Stomach (tissue), 9 donors: ENCODE data around the gene LEKR1. TPM values are rescaled to one million over a fixed set of nuclear protein-coding genes. Genes with fewer than 3 reads are reported as not detected.

Source experiments
- DNase-seq, 2 donors: peaks; one replicate each; pipeline versions ENCODE4 v3.0.0 to v3.0.0-alpha.2; 2013 to 2019
- H3K27ac ChIP-seq, 5 donors: fragments of 200-600 bp in 4 of 5; sonication (generic) in 4 of 5; one replicate each; pipeline ENCODE4 v1.5.1; 2013 to 2019; ENCODE audit warnings: mild to moderate bottlenecking in 1 of 5, moderate library complexity in 1 of 5
- H3K27me3 ChIP-seq, 3 donors: fragments of 200-600 bp; sonication (generic); one replicate each; pipeline ENCODE4 v1.5.1; 2017 to 2019; ENCODE audit warnings: mixed run types in 1 of 3
- H3K36me3 ChIP-seq, 4 donors: fragments of 200-600 bp; sonication (generic); 1 replicate in 3 of 4; 2 replicates in 1 of 4; pipeline ENCODE4 v1.5.1; 2016 to 2019
- H3K4me1 ChIP-seq, 4 donors: fragments of 200-600 bp; sonication (generic); one replicate each; pipeline ENCODE4 v1.5.1; 2016 to 2019
- H3K4me3 ChIP-seq, 4 donors: fragments of 200-600 bp; sonication (generic) in 3 of 4; one replicate each; pipeline ENCODE4 v1.5.1; 2016 to 2019; ENCODE audit warnings: mild to moderate bottlenecking in 1 of 4
- H3K9me3 ChIP-seq, 4 donors: fragments of 200-600 bp; sonication (generic); one replicate each; pipeline ENCODE4 v1.5.1; 2016 to 2019
- CTCF ChIP-seq, 7 experiments: fragments of 450-650 bp in 4 of 7; fragments of 200-600 bp in 3 of 7; sonication (generic) in 3 of 7; IDR thresholded peaks; one replicate each; pipeline ENCODE4 v1.5.1; 2016 to 2019; ENCODE audit warnings: antibody characterized with exemption in 7 of 7, control low read depth in 2 of 7, mild to moderate bottlenecking in 1 of 7
- EP300 ChIP-seq: sonication (generic); formaldehyde crosslinking; IDR thresholded peaks from one replicate; pipeline ENCODE4 v1.6.1; 2017; ENCODE audit warnings: antibody characterized with exemption
- POLR2A ChIP-seq, 4 donors: fragments of 450-650 bp; IDR thresholded peaks; one replicate each; pipeline ENCODE4 v1.6.1; 2016; ENCODE audit warnings: antibody characterized with exemption in 4 of 4, control low read depth in 2 of 4, mild to moderate bottlenecking in 1 of 4, moderate library complexity in 1 of 4
- POLR2AphosphoS5 ChIP-seq, 3 donors: sonication (generic); formaldehyde crosslinking; IDR thresholded peaks; one replicate each; pipeline ENCODE4 v1.6.1; 2016; ENCODE audit warnings: antibody characterized with exemption in 3 of 3
- WGBS, 5 donors: extraction: QIAGEN DNeasy Blood & Tissue Kit in 3 of 5; methylation state at CpG; one replicate each; pipeline versions ENCODE4 v1.1.5 to v1.1.7; 2013 to 2018; 5-methylcytosine and 5-hydroxymethylcytosine counted together
- intact Hi-C: fragments of 100-400 bp; cut with DNase I; formaldehyde crosslinking; loops from one replicate; pipeline ENCODE4 v1.15.1; 2023; ENCODE audit warnings: low total_unique reads
- polyA plus RNA-seq, 3 donors: library from polyadenylated mRNA; stranded (reverse); fragments of 200-250 nt; gene quantifications; one replicate each; pipeline ENCODE4 v1.2.3, GENCODE V29; 2013
- total RNA-seq, 5 donors: library from RNA; depleted of rRNA; stranded (reverse); fragments of >200 nt; gene quantifications; one replicate each; pipeline versions ENCODE4 v1.1.0 to v1.2.3, GENCODE V29; 2014 to 2016
- donor health status: healthy with polysubstance abuse.
- donor health status: Bipolar disorder and iron deficiency.
- donor health status: healthy.

LEKR1 gene
- total and polyA plus RNA-seq, 8 donors: 0.31 to 2.6 (median 0.44) TPM; not detected in 3

GRCh38 chr3:157026091-157026490 is 199.9 kb downstream of the LEKR1 start:
- H3K27me3 ChIP-seq: no peaks in the 10 kb centered on the region
- H3K4me3 ChIP-seq: no peak overlapping the region
- 33 to 70% (median 59%) methylated on average over 1 of the region's 1 CpG for WGBS, 5 donors
- TF ChIP-seq CTCF (IDR thresholded peaks at IDR 0.05) (no peak), POLR2A (IDR thresholded peaks at IDR 0.05) (no peak), EP300 (no peak), POLR2AphosphoS5 (IDR thresholded peaks at IDR 0.05) (no peak)
- no peaks in the 10 kb centered on the region for H3K9me3 ChIP-seq
- no peak for DNase-seq
- no peaks in the 10 kb centered on the region for H3K36me3 ChIP-seq
- no peaks in the 10 kb centered on the region for H3K4me1 ChIP-seq
- intact Hi-C loops: no loop called here
- no peak overlapping the region for H3K27ac ChIP-seq

DNA sequence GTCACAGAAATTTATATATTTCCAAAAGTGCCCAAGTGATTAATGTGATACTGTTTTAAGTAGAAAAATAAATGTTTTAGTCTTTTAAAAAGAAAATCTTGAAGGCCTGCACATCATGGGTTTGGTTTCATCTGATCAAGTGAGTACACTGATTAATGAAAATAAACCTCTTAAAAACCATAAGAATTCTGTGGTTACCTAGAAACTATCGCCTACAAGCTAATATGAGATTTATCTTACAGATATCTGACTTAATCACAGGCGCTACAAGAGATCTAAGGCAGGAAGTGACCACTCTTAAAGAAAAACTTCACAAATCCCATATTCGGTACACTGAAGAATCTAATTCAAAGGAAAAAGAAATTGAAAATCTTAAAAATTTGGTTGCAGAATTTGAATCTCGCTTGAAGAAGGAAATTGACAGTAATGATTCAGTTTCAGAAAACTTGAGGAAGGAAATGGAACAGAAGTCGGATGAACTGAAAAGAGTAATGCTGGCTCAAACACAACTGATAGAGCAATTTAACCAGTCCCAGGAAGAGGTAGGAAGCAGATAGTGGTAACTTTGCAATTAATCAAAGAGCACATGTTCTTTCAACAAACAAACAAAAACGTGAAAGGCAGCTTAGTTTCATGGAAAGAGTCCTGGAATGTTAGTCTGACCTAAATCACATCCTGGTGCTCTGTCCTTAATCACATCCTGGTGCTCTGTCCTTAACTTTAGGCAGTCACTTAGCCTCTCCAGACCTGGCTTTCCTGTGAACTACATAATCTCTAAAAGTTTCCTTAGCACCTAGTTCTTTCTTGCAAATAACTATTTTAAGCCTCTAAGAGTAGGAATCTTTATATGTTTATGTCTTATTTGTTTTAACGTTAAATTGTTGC is 201.9 kb downstream of the LEKR1 start:
- no peak overlapping the region for H3K4me3 ChIP-seq
- no peak overlapping the region for H3K27ac ChIP-seq
- no peaks in the 10 kb centered on the region for H3K27me3 ChIP-seq
- H3K4me1 ChIP-seq: no peaks in the 10 kb centered on the region
- no peak for DNase-seq
- H3K9me3 ChIP-seq: no peaks in the 10 kb centered on the region
- intact Hi-C loops: no loop called here
- WGBS, 5 donors: 55 to 60% (median 57%) methylated on average over 7 of the region's 7 CpGs
- no peak for TF ChIP-seq POLR2AphosphoS5 (IDR thresholded peaks at IDR 0.05)
- TF ChIP-seq POLR2A (IDR thresholded peaks at IDR 0.05): no peak
- no peak for TF ChIP-seq CTCF (IDR thresholded peaks at IDR 0.05)
- no peak for TF ChIP-seq EP300
- H3K36me3 ChIP-seq: no peaks in the 10 kb centered on the region

DNA sequence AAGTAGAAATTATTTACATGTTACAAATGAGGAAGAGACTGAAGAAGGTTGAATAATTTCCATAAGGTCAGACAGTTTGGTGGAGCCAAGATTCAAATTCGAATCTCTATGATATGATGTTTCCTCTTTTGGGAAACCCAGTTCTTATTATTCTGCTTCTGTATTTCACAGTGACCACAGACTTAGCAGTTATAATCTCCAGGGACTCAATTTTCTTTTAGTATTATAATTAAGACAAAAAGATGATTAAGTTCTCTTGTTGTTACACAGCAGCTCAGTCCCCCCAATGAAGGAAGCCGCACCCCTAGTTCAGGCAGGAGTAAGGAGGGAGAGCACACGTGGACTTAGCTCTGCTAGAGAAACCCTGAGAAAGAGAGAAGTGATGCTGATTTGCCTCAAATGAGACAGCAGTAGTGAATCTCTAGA is 203.2 kb downstream of the LEKR1 start:
- no peak for DNase-seq
- no peaks in the 10 kb centered on the region for H3K36me3 ChIP-seq
- H3K4me3 ChIP-seq: no peak overlapping the region
- intact Hi-C loops: no loop called here
- H3K27me3 ChIP-seq: no peaks in the 10 kb centered on the region
- H3K27ac ChIP-seq: no peak overlapping the region
- no peaks in the 10 kb centered on the region for H3K9me3 ChIP-seq
- H3K4me1 ChIP-seq: no peaks in the 10 kb centered on the region
- TF ChIP-seq POLR2AphosphoS5 (IDR thresholded peaks at IDR 0.05): no peak
- no peak for TF ChIP-seq EP300
- TF ChIP-seq POLR2A (IDR thresholded peaks at IDR 0.05): no peak
- no peak for TF ChIP-seq CTCF (IDR thresholded peaks at IDR 0.05)
- 80 to 85% (median 85%) methylated on average over 3 of the region's 3 CpGs for WGBS, 5 donors

DNA sequence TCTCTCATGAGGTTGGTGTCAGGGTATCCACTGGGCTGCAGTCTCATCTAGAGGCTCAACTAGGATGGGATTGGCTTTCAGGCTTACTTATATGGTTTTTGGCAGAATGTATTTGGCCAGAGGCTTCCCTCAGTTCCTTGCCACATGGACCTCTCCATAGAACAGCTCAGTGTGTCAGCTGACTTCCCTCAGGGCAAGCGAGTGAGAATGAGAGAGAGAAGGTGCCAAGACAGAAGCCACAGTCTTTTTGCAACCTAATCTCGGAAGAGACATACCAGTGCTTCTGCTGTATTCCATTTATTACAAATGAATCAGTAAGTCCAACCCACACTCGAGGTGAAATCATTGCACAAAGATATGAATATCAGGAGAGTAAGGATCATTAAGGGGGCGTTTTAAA is 204.6 kb downstream of the LEKR1 start:
- no peak for DNase-seq
- H3K4me1 ChIP-seq: no peaks in the 10 kb centered on the region
- no peaks in the 10 kb centered on the region for H3K9me3 ChIP-seq
- no peaks in the 10 kb centered on the region for H3K36me3 ChIP-seq
- TF ChIP-seq POLR2AphosphoS5 (IDR thresholded peaks at IDR 0.05) (no peak), EP300 (no peak), CTCF (IDR thresholded peaks at IDR 0.05) (no peak), POLR2A (IDR thresholded peaks at IDR 0.05) (no peak)
- WGBS, 5 donors: 82 to 90% (median 86%) methylated on average over 4 of the region's 4 CpGs
- no peaks in the 10 kb centered on the region for H3K27me3 ChIP-seq
- no peak overlapping the region for H3K27ac ChIP-seq
- intact Hi-C loops: no loop called here
- H3K4me3 ChIP-seq: no peak overlapping the region
